Measurements from ENCODE around the gene OAS2.

DNA sequence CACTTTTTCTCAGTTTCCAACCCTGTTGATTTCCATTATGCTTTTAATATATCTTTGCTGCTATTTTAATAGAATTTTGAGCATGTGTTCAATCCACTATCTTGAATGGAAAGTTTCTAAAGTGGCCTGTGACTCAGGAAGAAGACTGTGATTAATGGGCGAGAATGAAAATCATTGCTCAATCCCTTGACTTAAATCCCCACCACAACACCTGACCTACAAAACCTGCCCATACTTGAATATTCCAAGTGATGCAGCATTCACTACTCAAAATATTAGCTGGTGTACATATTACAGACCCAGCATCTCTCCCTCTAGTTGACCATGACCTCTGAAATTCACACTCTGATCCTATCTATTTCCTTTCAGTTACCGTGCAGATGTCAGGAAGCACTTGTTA lies 41.4 kb upstream of the OAS2 start:
- TF ChIP-seq, protein P1, sequence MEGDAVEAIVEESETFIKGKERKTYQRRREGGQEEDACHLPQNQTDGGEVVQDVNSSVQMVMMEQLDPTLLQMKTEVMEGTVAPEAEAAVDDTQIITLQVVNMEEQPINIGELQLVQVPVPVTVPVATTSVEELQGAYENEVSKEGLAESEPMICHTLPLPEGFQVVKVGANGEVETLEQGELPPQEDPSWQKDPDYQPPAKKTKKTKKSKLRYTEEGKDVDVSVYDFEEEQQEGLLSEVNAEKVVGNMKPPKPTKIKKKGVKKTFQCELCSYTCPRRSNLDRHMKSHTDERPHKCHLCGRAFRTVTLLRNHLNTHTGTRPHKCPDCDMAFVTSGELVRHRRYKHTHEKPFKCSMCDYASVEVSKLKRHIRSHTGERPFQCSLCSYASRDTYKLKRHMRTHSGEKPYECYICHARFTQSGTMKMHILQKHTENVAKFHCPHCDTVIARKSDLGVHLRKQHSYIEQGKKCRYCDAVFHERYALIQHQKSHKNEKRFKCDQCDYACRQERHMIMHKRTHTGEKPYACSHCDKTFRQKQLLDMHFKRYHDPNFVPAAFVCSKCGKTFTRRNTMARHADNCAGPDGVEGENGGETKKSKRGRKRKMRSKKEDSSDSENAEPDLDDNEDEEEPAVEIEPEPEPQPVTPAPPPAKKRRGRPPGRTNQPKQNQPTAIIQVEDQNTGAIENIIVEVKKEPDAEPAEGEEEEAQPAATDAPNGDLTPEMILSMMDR (IDR thresholded peaks at IDR 0.05): no peak
- peak in 1 of 4 donors; percentile 21 for TF ChIP-seq POLR2A (IDR thresholded peaks at IDR 0.05)
